Fibroblast of lung (primary cell): ENCODE data around the gene ST6GALNAC1. TPM values are rescaled to one million over a fixed set of nuclear protein-coding genes. Genes with fewer than 3 reads are reported as not detected.

Experiments
- DNase-seq, 2 donors: peaks; one replicate each; pipeline versions ENCODE4 v3.0.0 to v3.0.0-alpha.2; 2010; ENCODE audit warnings: low read depth in 2 of 2
- H2AFZ ChIP-seq: 2 replicates; pipeline ENCODE4 v1.5.1; 2012; ENCODE audit warnings: low read length, control low read depth, inconsistent platforms
- H3K27ac ChIP-seq: 2 replicates; pipeline ENCODE4 v1.5.1; 2011; ENCODE audit warnings: low read length, control low read depth; ENCODE audit not compliant: insufficient read depth
- H3K27me3 ChIP-seq: 2 replicates; pipeline ENCODE4 v1.5.1; 2011; ENCODE audit warnings: mild to moderate bottlenecking, low read length; ENCODE audit not compliant: control insufficient read depth, insufficient read depth
- H3K36me3 ChIP-seq: 2 replicates; pipeline ENCODE4 v1.5.1; 2011; ENCODE audit warnings: low read length; ENCODE audit not compliant: control insufficient read depth, insufficient read depth
- H3K4me1 ChIP-seq: 2 replicates; pipeline ENCODE4 v1.5.1; 2011; ENCODE audit warnings: low read length; ENCODE audit not compliant: control insufficient read depth, insufficient read depth; ENCODE audit errors: extremely low read depth
- H3K4me2 ChIP-seq: 2 replicates; pipeline ENCODE4 v1.5.1; 2011; ENCODE audit warnings: low read length, control low read depth; ENCODE audit not compliant: insufficient read depth; ENCODE audit errors: extremely low read depth
- H3K4me3 ChIP-seq, 4 experiments: fragments of 200-600 bp in 1 of 4; sonication (generic) in 1 of 4; replicated peaks in 1 of 4; 2 replicates each; pipeline ENCODE4 v1.5.1; 2011 to 2016; ENCODE audit warnings: low read length in 4 of 4, low read depth in 3 of 4, mild to moderate bottlenecking in 3 of 4, control low read depth in 2 of 4, inconsistent platforms in 1 of 4, mixed read lengths in 1 of 4; ENCODE audit not compliant: insufficient read depth in 1 of 4; ENCODE audit errors: control extremely low read depth in 1 of 4
- H3K79me2 ChIP-seq: 2 replicates; pipeline ENCODE4 v1.5.1; 2012; ENCODE audit warnings: mild to moderate bottlenecking, low read length, inconsistent platforms; ENCODE audit not compliant: control insufficient read depth, insufficient read depth
- H3K9ac ChIP-seq: 2 replicates; pipeline ENCODE4 v1.5.1; 2011; ENCODE audit warnings: mild to moderate bottlenecking, low read length, control low read depth; ENCODE audit not compliant: insufficient read depth
- H3K9me3 ChIP-seq: 2 replicates; pipeline ENCODE4 v1.5.1; 2012; ENCODE audit warnings: low read depth, low read length; ENCODE audit not compliant: control insufficient read depth, insufficient read depth
- H4K20me1 ChIP-seq: 2 replicates; pipeline ENCODE4 v1.5.1; 2011; ENCODE audit warnings: low read length; ENCODE audit not compliant: control insufficient read depth, insufficient read depth; ENCODE audit errors: extremely low read depth
- EZH2 ChIP-seq: IDR thresholded peaks from 2 replicates; pipeline ENCODE4 v1.5.1; 2012; ENCODE audit warnings: low read length, control low read depth, mild to moderate bottlenecking; ENCODE audit errors: missing control alignments
- polyA plus RNA-seq, 2 donors: library from polyadenylated mRNA; depleted of rRNA in 1 of 2; stranded (reverse) in 1 of 2; unstranded in 1 of 2; fragments of >200 nt; gene quantifications; 2 replicates each; pipeline ENCODE4 v1.2.1, GENCODE V29; 2011 to 2012; ENCODE audit warnings: missing spikeins in 1 of 2
- total RNA-seq: library from RNA; depleted of rRNA; stranded (reverse); fragments of >200 nt; gene quantifications from 2 replicates; pipeline ENCODE4 v1.2.1, GENCODE V29; 2014
- TF ChIP-seq, protein P1 (sequence below), 2 donors: IDR thresholded peaks in 1 of 2; conservative IDR thresholded peaks in 1 of 2; 1 replicate in 1 of 2; 2 replicates in 1 of 2; pipeline ENCODE4 v1.5.1; 2011 to 2012; ENCODE audit warnings: low read length in 2 of 2, control low read depth in 1 of 2, inconsistent platforms in 1 of 2, low read depth in 1 of 2, mild to moderate bottlenecking in 1 of 2

ST6GALNAC1 gene
- total and polyA plus RNA-seq, 2 donors (not counting 1 experiment from before 2014, with no cell fraction given) = not detected

GRCh38 chr17:76667786-76668453 lies 24.4 kb upstream of the ST6GALNAC1 start:
- DNase-seq = peak in 1 of 2 donors; percentile 12
- Histone ChIP-seq H3K27me3 (peaks cover 6% of the 10 kb centered on the region), H3K79me2 (no peaks in the 10 kb centered on the region), H3K4me2 (no peak overlapping the region), H3K36me3 (no peaks in the 10 kb centered on the region), H2AFZ (no peak overlapping the region), H3K9ac (no peak overlapping the region), H3K27ac (no peak overlapping the region), H4K20me1 (no peaks in the 10 kb centered on the region), H3K9me3 (no peaks in the 10 kb centered on the region), H3K4me3 (no peak overlapping the region), H3K4me1 (peaks cover 6% of the 10 kb centered on the region)
- TF ChIP-seq, protein P1, sequence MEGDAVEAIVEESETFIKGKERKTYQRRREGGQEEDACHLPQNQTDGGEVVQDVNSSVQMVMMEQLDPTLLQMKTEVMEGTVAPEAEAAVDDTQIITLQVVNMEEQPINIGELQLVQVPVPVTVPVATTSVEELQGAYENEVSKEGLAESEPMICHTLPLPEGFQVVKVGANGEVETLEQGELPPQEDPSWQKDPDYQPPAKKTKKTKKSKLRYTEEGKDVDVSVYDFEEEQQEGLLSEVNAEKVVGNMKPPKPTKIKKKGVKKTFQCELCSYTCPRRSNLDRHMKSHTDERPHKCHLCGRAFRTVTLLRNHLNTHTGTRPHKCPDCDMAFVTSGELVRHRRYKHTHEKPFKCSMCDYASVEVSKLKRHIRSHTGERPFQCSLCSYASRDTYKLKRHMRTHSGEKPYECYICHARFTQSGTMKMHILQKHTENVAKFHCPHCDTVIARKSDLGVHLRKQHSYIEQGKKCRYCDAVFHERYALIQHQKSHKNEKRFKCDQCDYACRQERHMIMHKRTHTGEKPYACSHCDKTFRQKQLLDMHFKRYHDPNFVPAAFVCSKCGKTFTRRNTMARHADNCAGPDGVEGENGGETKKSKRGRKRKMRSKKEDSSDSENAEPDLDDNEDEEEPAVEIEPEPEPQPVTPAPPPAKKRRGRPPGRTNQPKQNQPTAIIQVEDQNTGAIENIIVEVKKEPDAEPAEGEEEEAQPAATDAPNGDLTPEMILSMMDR (conservative IDR thresholded peaks at IDR 0.05 in 1 of 2, IDR thresholded peaks at IDR 0.05 in 1 of 2; ENCODE audit: low read depth in 1 of 2, low read length in 2 of 2) = no peak
- TF ChIP-seq EZH2 = no peak

DNA sequence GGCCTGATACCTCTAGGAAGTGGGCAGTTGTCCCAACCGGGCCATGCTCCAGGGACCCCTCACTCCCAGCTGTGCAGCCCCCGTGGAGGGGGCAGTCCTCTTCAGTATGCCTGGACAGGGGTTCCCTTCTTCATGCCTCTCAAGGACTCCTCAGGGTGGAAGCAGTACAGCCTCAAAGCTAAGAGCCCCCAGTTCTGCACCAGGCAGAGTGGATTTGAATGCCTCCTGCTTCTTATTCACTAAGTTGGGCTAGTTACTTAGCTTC lies 23.9 kb upstream of the ST6GALNAC1 start:
- DNase-seq = no peak
- no peak for TF ChIP-seq EZH2
- TF ChIP-seq, protein P1 (conservative IDR thresholded peaks at IDR 0.05 in 1 of 2, IDR thresholded peaks at IDR 0.05 in 1 of 2; ENCODE audit: low read depth in 1 of 2, low read length in 2 of 2) = no peak
- no peaks in the 10 kb centered on the region for H3K9me3 ChIP-seq
- no peaks in the 10 kb centered on the region for H3K79me2 ChIP-seq
- H3K4me3 ChIP-seq = no peak overlapping the region
- no peak overlapping the region for H3K4me2 ChIP-seq
- no peak overlapping the region for H2AFZ ChIP-seq
- no peaks in the 10 kb centered on the region for H3K36me3 ChIP-seq
- H3K9ac ChIP-seq = no peak overlapping the region
- H4K20me1 ChIP-seq = no peaks in the 10 kb centered on the region
- no peak overlapping the region for H3K27ac ChIP-seq
- peaks cover 6% of the 10 kb centered on the region for H3K27me3 ChIP-seq
- peaks cover 6% of the 10 kb centered on the region for H3K4me1 ChIP-seq

DNA sequence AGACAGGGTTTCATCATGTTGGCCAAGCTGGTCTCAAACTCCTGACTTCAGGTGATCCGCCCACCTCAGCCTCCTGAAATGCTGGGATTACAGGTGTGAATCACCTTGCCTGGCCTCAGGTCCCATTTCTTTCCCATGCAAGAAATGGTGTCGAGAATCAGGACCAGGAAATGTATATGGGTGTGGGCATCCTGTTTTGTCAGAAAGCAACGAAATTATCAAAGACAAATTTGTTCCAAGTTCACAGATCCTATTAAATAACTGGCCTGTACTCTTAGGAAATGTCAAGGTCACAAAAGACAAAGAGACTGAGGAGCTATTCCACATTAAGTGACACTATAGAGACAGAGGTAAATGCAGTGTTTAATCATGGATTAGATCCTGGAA lies 17.1 kb upstream of the ST6GALNAC1 start:
- no peak for DNase-seq
- Histone ChIP-seq H3K79me2 (no peaks in the 10 kb centered on the region), H3K9me3 (no peaks in the 10 kb centered on the region), H3K4me1 (no peaks in the 10 kb centered on the region), H3K4me3 (no peak overlapping the region), H3K4me2 (no peak overlapping the region), H3K36me3 (no peaks in the 10 kb centered on the region), H4K20me1 (no peaks in the 10 kb centered on the region), H3K9ac (no peak overlapping the region), H2AFZ (no peak overlapping the region), H3K27me3 (peaks cover 24% of the 10 kb centered on the region), H3K27ac (no peak overlapping the region)
- TF ChIP-seq, protein P1 (conservative IDR thresholded peaks at IDR 0.05 in 1 of 2, IDR thresholded peaks at IDR 0.05 in 1 of 2; ENCODE audit: low read depth in 1 of 2, low read length in 2 of 2) = no peak
- no peak for TF ChIP-seq EZH2
